GM19372 (cell line): ENCODE data around the gene UROD.
"Not testable (repeated sequence)": the region's sequence is repeated elsewhere in the genome, so short reads cannot be mapped to it uniquely, and the experiment has no call there.

ENCODE experiments used
- ATAC-seq: cut with Tn5 transposase; IDR thresholded peaks from one replicate; pipeline ENCODE4 v1.9.1; 2021; ENCODE audit warnings: mild to moderate bottlenecking, low read depth, moderate library complexity; ENCODE audit not compliant: unreplicated experiment

The UROD gene

GRCh38 chr1:45011837-45012638 lies at the start of gene UROD:
UROD (plus strand) TSS chr1:45012254; CDS start chr1:45012266, 12 bp downstream.
- peak; percentile 66 for ATAC-seq

GRCh38 chr1:44962729-44963128 lies 49.3 kb upstream of the UROD start:
- no peak for ATAC-seq

- ATAC-seq: no peak
Measured at GRCh38 chr1:44964396-44964795, 47.7 kb upstream of the UROD start.

GRCh38 chr1:44970317-44970716 lies 41.7 kb upstream of the UROD start:
- no peak for ATAC-seq

- no peak for ATAC-seq
Measured at GRCh38 chr1:44973645-44974044, 38.4 kb upstream of the UROD start.

GRCh38 chr1:44976252-44976651 lies 35.8 kb upstream of the UROD start:
- ATAC-seq: no peak

GRCh38 chr1:44977372-44977771 lies 34.7 kb upstream of the UROD start:
- ATAC-seq: not testable (repeated sequence)

GRCh38 chr1:44985747-44986359 lies 26.2 kb upstream of the UROD start:
- peak; percentile 10 for ATAC-seq

GRCh38 chr1:44988531-44989156 lies 23.4 kb upstream of the UROD start:
- no peak for ATAC-seq

- ATAC-seq: no peak
Measured at GRCh38 chr1:44994309-44994898, 17.6 kb upstream of the UROD start.

GRCh38 chr1:44995467-44996238 lies 16.4 kb upstream of the UROD start:
- ATAC-seq: no peak

GRCh38 chr1:44999232-44999631 lies 12.8 kb upstream of the UROD start:
- ATAC-seq: no peak

GRCh38 chr1:45001011-45001481 lies 11.0 kb upstream of the UROD start:
- no peak for ATAC-seq

- not testable (repeated sequence) for ATAC-seq
Measured at GRCh38 chr1:45001576-45001975, 10.5 kb upstream of the UROD start.

GRCh38 chr1:45002650-45003645 lies 9.1 kb upstream of the UROD start:
- ATAC-seq: no peak

- no peak for ATAC-seq
Measured at GRCh38 chr1:45003741-45004140, 8.3 kb upstream of the UROD start.

- ATAC-seq: no peak
Measured at GRCh38 chr1:45004281-45004920, 7.7 kb upstream of the UROD start.

GRCh38 chr1:45005761-45006160 lies 6.3 kb upstream of the UROD start:
- no peak for ATAC-seq

GRCh38 chr1:45007311-45007710 lies 4.7 kb upstream of the UROD start:
- ATAC-seq: no peak
